ENCODE data around the gene CSF1R. TPM values are rescaled to one million over a fixed set of nuclear protein-coding genes. Genes with fewer than 3 reads are reported as not detected.

The CSF1R gene
- total RNA-seq, 1 donor: under 0.01 TPM

- no peak overlapping the region for H3K4me3 ChIP-seq (ENCODE audit: low read depth, low read length)
- DNase-seq (ENCODE audit: low read depth): peak; percentile 99
- no peak for TF ChIP-seq CTCF (IDR thresholded peaks at IDR 0.05; ENCODE audit: insufficient read depth, low read length)
These were observed 64.2 kb downstream of the CSF1R start for GRCh38 chr5:150022158-150022531.

- DNase-seq (ENCODE audit: low read depth): no peak
- no peak overlapping the region for H3K4me3 ChIP-seq (ENCODE audit: low read depth, low read length)
These were observed 64.7 kb downstream of the CSF1R start for GRCh38 chr5:150021491-150022157.

GRCh38 chr5:150020249-150020648 lies 66.1 kb downstream of the CSF1R start:
- TF ChIP-seq CTCF (IDR thresholded peaks at IDR 0.05; ENCODE audit: insufficient read depth, low read length): no peak
- H3K4me3 ChIP-seq (ENCODE audit: low read depth, low read length): no peak overlapping the region

More at GRCh38 chr5:150021491-150022157, 64.7 kb downstream of the CSF1R start:
- TF ChIP-seq CTCF (IDR thresholded peaks at IDR 0.05; ENCODE audit: insufficient read depth, low read length): no peak

DNA sequence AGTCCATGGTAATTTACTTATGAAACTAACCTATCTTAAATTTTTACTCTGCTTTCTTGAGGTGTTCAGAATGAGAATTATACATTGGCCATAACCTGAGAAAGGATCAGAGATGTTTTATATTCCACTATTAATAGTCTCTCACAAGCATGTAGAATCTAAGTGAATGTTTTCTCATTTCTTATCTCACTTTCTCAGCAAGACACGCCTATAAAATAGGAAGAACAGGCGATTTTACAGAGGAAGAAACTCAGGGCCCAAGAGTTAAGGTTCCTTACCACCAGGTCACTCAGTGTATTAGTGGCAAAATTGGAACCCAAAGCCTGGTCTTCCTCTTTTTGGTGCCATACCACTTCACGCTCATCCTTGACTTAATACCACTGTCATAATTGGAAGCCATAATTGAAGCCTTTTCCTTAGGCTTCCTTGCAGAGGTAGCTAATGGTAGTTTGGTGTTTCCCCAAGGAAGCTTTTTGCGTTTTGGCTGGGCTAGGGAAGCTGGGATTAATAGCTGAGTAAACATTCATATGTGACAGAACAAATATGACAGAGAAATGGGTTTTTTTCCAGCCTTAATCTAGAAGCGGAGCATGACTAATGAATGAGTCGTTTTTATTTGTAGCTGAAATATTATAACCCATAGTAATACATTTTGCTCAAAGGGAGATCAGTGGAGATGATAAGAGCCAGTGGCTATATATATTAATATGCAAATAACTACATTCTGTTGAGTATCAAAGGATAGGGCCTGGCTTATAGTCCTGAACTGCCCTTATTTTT lies 68.9 kb downstream of the CSF1R start:
- peak; percentile 65 for DNase-seq (ENCODE audit: low read depth)
- no peak for TF ChIP-seq CTCF (IDR thresholded peaks at IDR 0.05; ENCODE audit: insufficient read depth, low read length)
- H3K4me3 ChIP-seq (ENCODE audit: low read depth, low read length): no peak overlapping the region

More at GRCh38 chr5:150020249-150020648, 66.1 kb downstream of the CSF1R start:
- no peak for DNase-seq (ENCODE audit: low read depth)

- no peak for TF ChIP-seq CTCF (IDR thresholded peaks at IDR 0.05; ENCODE audit: insufficient read depth, low read length)
- DNase-seq (ENCODE audit: low read depth): no peak
- no peak overlapping the region for H3K4me3 ChIP-seq (ENCODE audit: low read depth, low read length)
These were observed 69.8 kb downstream of the CSF1R start for GRCh38 chr5:150016537-150016936.

DNA sequence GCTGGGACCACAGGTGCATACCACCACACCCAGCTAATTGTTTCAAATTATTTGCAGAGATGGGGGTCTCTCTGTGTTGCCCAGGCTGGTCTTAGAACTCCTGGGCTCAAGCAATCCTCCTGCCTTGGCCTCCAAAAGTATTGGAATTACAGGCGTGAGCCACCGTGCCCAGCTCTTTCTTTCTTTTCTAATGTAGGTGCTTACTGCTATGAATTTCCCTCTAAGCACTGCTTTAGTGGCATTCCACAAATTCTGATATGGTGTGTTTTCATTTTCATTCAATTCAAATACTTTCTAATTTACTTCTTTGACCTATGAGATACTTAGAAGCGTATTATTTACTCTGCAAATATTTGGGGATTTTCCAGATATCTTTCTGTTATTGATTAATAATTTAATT lies 70.9 kb downstream of the CSF1R start:
- no peak for TF ChIP-seq CTCF (IDR thresholded peaks at IDR 0.05; ENCODE audit: insufficient read depth, low read length)
- no peak overlapping the region for H3K4me3 ChIP-seq (ENCODE audit: low read depth, low read length)
- DNase-seq (ENCODE audit: low read depth): no peak
